Measurements from ENCODE around the gene CIAPIN1. TPM values are rescaled to one million over a fixed set of nuclear protein-coding genes. Genes with fewer than 3 reads are reported as not detected.

Gene CIAPIN1
- total RNA-seq, 1 donor from 2014 or later, result 37.0 TPM

- ATAC-seq (no peak), DNase-seq (no peak)
- intact Hi-C loops (cut with DNase I), result no loop called here
- no peak overlapping the region for H3K27ac ChIP-seq
- no peak for TF ChIP-seq CTCF (IDR thresholded peaks at IDR 0.05)
- H3K27me3 ChIP-seq (ENCODE audit: low read depth), result no peaks in the 10 kb centered on the region
- no peak overlapping the region for H3K4me3 ChIP-seq
- peaks cover 47% of the 10 kb centered on the region for H3K4me1 ChIP-seq
- H3K9me3 ChIP-seq, result no peaks in the 10 kb centered on the region
- no peaks in the 10 kb centered on the region for H3K36me3 ChIP-seq
These were observed 33.9 kb downstream of the CIAPIN1 start for GRCh38 chr16:57413301-57413730.

- peaks cover 41% of the 10 kb centered on the region for H3K4me1 ChIP-seq
- intact Hi-C loops (cut with DNase I), result no loop called here
- no peak overlapping the region for H3K4me3 ChIP-seq
- no peak overlapping the region for H3K27ac ChIP-seq
- ATAC-seq (no peak), DNase-seq (no peak)
- H3K27me3 ChIP-seq (ENCODE audit: low read depth), result no peaks in the 10 kb centered on the region
- TF ChIP-seq CTCF (IDR thresholded peaks at IDR 0.05), result no peak
- H3K9me3 ChIP-seq, result no peaks in the 10 kb centered on the region
- no peaks in the 10 kb centered on the region for H3K36me3 ChIP-seq
These were observed 34.6 kb downstream of the CIAPIN1 start for GRCh38 chr16:57412584-57412983.

- H3K27me3 ChIP-seq (ENCODE audit: low read depth), result no peaks in the 10 kb centered on the region
- no peaks in the 10 kb centered on the region for H3K36me3 ChIP-seq
- no peaks in the 10 kb centered on the region for H3K9me3 ChIP-seq
- no peak overlapping the region for H3K27ac ChIP-seq
- H3K4me3 ChIP-seq, result no peak overlapping the region
- H3K4me1 ChIP-seq, result peaks cover 31% of the 10 kb centered on the region
- intact Hi-C loops (cut with DNase I), result no loop called here
- DNase-seq, result no peak
- no peak for ATAC-seq
- TF ChIP-seq CTCF (IDR thresholded peaks at IDR 0.05), result no peak
These were observed 35.7 kb downstream of the CIAPIN1 start for GRCh38 chr16:57411362-57411976.

- no peak overlapping the region for H3K4me3 ChIP-seq
- no peaks in the 10 kb centered on the region for H3K27me3 ChIP-seq (ENCODE audit: low read depth)
- no peak for DNase-seq
- intact Hi-C loops (cut with DNase I), result no loop called here
- H3K36me3 ChIP-seq, result no peaks in the 10 kb centered on the region
- ATAC-seq, result peak; percentile 16 to 21
- peaks cover 26% of the 10 kb centered on the region for H3K4me1 ChIP-seq
- peak overlapping the region; percentile 53 for H3K27ac ChIP-seq
- TF ChIP-seq CTCF (IDR thresholded peaks at IDR 0.05), result no peak
- no peaks in the 10 kb centered on the region for H3K9me3 ChIP-seq
These were observed 37.2 kb downstream of the CIAPIN1 start for GRCh38 chr16:57409870-57410587.

GRCh38 chr16:57409065-57409464 lies 38.1 kb downstream of the CIAPIN1 start:
- peak overlapping the region; percentile 53 for H3K27ac ChIP-seq
- intact Hi-C loops (cut with DNase I), result no loop called here
- no peaks in the 10 kb centered on the region for H3K9me3 ChIP-seq
- no peaks in the 10 kb centered on the region for H3K27me3 ChIP-seq (ENCODE audit: low read depth)
- DNase-seq (no peak), ATAC-seq (peak in 1 of 2 donors; percentile 44)
- no peaks in the 10 kb centered on the region for H3K36me3 ChIP-seq
- H3K4me1 ChIP-seq, result peaks cover 26% of the 10 kb centered on the region
- no peak for TF ChIP-seq CTCF (IDR thresholded peaks at IDR 0.05)
- no peak overlapping the region for H3K4me3 ChIP-seq

All from lower lobe of right lung (tissue), 2 donors.